Esophagus squamous epithelium (tissue), 4 donors: ENCODE data around the gene MCU.

Experiments used
- CTCF ChIP-seq, 6 experiments: fragments of 450-650 bp in 4 of 6; fragments of 200-600 bp in 2 of 6; sonication (generic) in 2 of 6; IDR thresholded peaks; one replicate each; pipeline ENCODE4 v1.5.1; 2016 to 2019; ENCODE audit warnings: antibody characterized with exemption in 6 of 6, mild to moderate bottlenecking in 4 of 6, moderate library complexity in 4 of 6
- POLR2A ChIP-seq, 4 donors: fragments of 450-650 bp; IDR thresholded peaks; one replicate each; pipeline ENCODE4 v1.6.1; 2017; ENCODE audit warnings: antibody characterized with exemption in 4 of 4, mild to moderate bottlenecking in 4 of 4, moderate library complexity in 3 of 4

DNA sequence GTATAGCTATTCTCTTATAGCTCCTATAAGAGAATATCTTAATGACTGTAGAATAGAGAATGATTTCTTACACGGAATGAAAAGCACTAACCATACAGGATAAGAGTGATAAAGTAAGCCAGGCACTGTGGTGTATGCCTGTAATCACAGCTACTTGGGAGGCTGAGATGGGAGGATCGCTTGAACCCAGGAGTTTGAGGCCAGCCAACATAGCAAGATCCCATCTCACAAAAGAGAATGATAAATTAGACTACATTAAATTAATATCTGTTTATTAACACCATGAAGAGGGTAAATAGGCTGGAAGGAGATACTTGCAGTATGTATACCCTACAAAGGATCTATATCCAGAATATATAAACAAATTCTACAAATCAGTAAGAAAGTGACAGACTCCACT is 189.3 kb downstream of the MCU start:
- TF ChIP-seq CTCF (IDR thresholded peaks at IDR 0.05): no peak
- no peak for TF ChIP-seq POLR2A (IDR thresholded peaks at IDR 0.05)
